Keratinocyte (primary cell): ENCODE data around the gene NBEAL2. TPM values are rescaled to one million over a fixed set of nuclear protein-coding genes. Genes with fewer than 3 reads are reported as not detected.
"Not testable (repeated sequence)": the region's sequence is repeated elsewhere in the genome, so short reads cannot be mapped to it uniquely, and the experiment has no call there.

Experiments used
- DNase-seq: peaks from one replicate; pipeline ENCODE4 v3.0.0-alpha.2; 2011; ENCODE audit warnings: low read depth, missing footprints, low spot score
- FAIRE-seq: peaks from 2 replicates; lab custom pipeline; 2011; peaks lifted over from hg19 to GRCh38; lab: Jason Lieb, UNC
- H2AFZ ChIP-seq: 2 replicates; pipeline ENCODE4 v1.6.0; 2012; ENCODE audit warnings: low read length, control low read depth, inconsistent platforms; ENCODE audit not compliant: control insufficient read depth
- H3K27ac ChIP-seq: 2 replicates; pipeline ENCODE4 v1.5.1; 2011; ENCODE audit warnings: low read length; ENCODE audit not compliant: control insufficient read depth, insufficient read depth
- H3K27me3 ChIP-seq: 3 replicates; pipeline ENCODE4 v1.6.0; 2011; ENCODE audit warnings: low read length; ENCODE audit not compliant: control insufficient read depth, insufficient read depth; ENCODE audit errors: extremely low read depth
- H3K36me3 ChIP-seq, 2 experiments: 2 replicates in 1 of 2; 3 replicates in 1 of 2; pipeline ENCODE4 v1.5.1; 2011; ENCODE audit warnings: low read length in 2 of 2, mild to moderate bottlenecking in 1 of 2; ENCODE audit not compliant: control insufficient read depth in 2 of 2, insufficient read depth in 2 of 2; ENCODE audit errors: extremely low read depth in 1 of 2
- H3K4me1 ChIP-seq: 3 replicates; pipeline ENCODE4 v1.5.1; 2011; ENCODE audit warnings: low read length; ENCODE audit not compliant: control insufficient read depth, insufficient read depth; ENCODE audit errors: extremely low read depth
- H3K4me2 ChIP-seq: 3 replicates; pipeline ENCODE4 v1.6.0; 2011; ENCODE audit warnings: low read depth, low read length; ENCODE audit not compliant: control insufficient read depth, insufficient read depth; ENCODE audit errors: extremely low read depth
- H3K4me3 ChIP-seq, 3 experiments: fragments of 200-600 bp in 1 of 3; sonication (generic) in 1 of 3; 2 replicates in 2 of 3; 3 replicates in 1 of 3; pipeline ENCODE4 v1.5.1; 2011 to 2016; ENCODE audit warnings: low read length in 3 of 3, mild to moderate bottlenecking in 3 of 3, control low read depth in 2 of 3, inconsistent platforms in 1 of 3, low read depth in 1 of 3, mixed read lengths in 1 of 3, mixed run types in 1 of 3, moderate library complexity in 1 of 3; ENCODE audit not compliant: control insufficient read depth in 2 of 3, insufficient read depth in 2 of 3; ENCODE audit errors: extremely low read depth in 1 of 3
- H3K79me2 ChIP-seq: 2 replicates; pipeline ENCODE4 v1.6.0; 2012; ENCODE audit warnings: low read length; ENCODE audit not compliant: control insufficient read depth, insufficient read depth
- H3K9ac ChIP-seq: 3 replicates; pipeline ENCODE4 v1.6.0; 2011; ENCODE audit warnings: low read length; ENCODE audit not compliant: control insufficient read depth, insufficient read depth; ENCODE audit errors: extremely low read depth
- H3K9me1 ChIP-seq: 3 replicates; pipeline ENCODE4 v1.6.0; 2011; ENCODE audit warnings: low read length; ENCODE audit not compliant: control insufficient read depth, insufficient read depth; ENCODE audit errors: extremely low read depth
- H3K9me3 ChIP-seq: 2 replicates; pipeline ENCODE4 v1.5.1; 2012; ENCODE audit warnings: low read depth, low read length; ENCODE audit not compliant: control insufficient read depth
- H4K20me1 ChIP-seq: 3 replicates; pipeline ENCODE4 v1.6.0; 2011; ENCODE audit warnings: low read length; ENCODE audit not compliant: control insufficient read depth, insufficient read depth; ENCODE audit errors: extremely low read depth
- EZH2 ChIP-seq: IDR thresholded peaks from one replicate; pipeline ENCODE4 v1.6.1; 2012; ENCODE audit warnings: inconsistent platforms, mild to moderate bottlenecking, low read length, moderate library complexity
- dilution Hi-C: fragments of 300-500 bp; cut with MboI; formaldehyde crosslinking; loops from one replicate; pipeline ENCODE4 v1.7.0; 2020; ENCODE audit warnings: low sequenced_read_pairs; ENCODE audit not compliant: extremely low pct_ligation_motif_present
- polyA plus RNA-seq, 5 experiments: library from polyadenylated mRNA; depleted of rRNA in 3 of 5; stranded (reverse) in 3 of 5; stranded (forward) in 1 of 5; unstranded in 1 of 5; fragments of >200 nt; gene quantifications; 1 replicate in 1 of 5; 2 replicates in 3 of 5; 3 replicates in 1 of 5; pipeline versions ENCODE4 v1.2.1 to v1.2.3, GENCODE V29; 2011 to 2012; ENCODE audit warnings: missing spikeins in 2 of 5, low read depth in 1 of 5, low replicate concordance in 1 of 5
- TF ChIP-seq, protein P1 (sequence below), 3 experiments: IDR thresholded peaks in 1 of 3; conservative IDR thresholded peaks in 1 of 3; optimal IDR thresholded peaks in 1 of 3; 2 replicates in 2 of 3; 3 replicates in 1 of 3; pipeline versions ENCODE3 to v1.5.1; 2011; ENCODE audit warnings: low read length in 3 of 3, mild to moderate bottlenecking in 3 of 3, moderate library complexity in 2 of 3, control low read depth in 1 of 3, inconsistent platforms in 1 of 3; ENCODE audit not compliant: insufficient read depth in 2 of 3; ENCODE audit errors: extremely low read depth in 1 of 3

The NBEAL2 gene
- polyA plus RNA-seq, 1 donor (not counting 4 experiments of a cell fraction or from before 2014, with no cell fraction given) = 22.8 TPM

DNA sequence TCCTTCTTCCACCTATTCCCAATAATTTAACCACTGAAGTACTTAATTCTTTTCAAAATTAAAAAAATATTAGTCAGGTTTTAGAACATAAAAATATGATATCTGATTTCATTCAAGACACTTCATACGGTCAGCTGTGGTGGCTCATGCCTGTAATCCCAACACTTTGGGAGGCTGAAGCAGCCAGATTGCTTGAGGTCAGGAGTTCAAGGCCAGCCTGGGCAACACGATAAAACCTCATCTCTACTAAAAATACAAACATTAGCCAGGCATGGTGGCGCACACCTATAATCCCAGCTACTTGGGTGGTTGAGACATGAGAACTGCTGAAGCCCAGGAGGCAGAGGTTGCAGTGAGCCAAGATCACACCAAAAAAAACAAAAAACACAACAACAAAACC lies 56.7 kb downstream of the NBEAL2 start:
- Histone ChIP-seq H3K4me2 (no peak overlapping the region), H3K36me3 (peaks cover 29% of the 10 kb centered on the region in 2 experiments), H3K9me1 (no peaks in the 10 kb centered on the region), H3K4me3 (no peak overlapping the region), H3K79me2 (peaks cover 2% of the 10 kb centered on the region), H3K9me3 (no peaks in the 10 kb centered on the region), H3K27me3 (no peaks in the 10 kb centered on the region), H3K4me1 (no peaks in the 10 kb centered on the region), H2AFZ (no peak overlapping the region), H3K27ac (no peak overlapping the region), H3K9ac (no peak overlapping the region), H4K20me1 (no peaks in the 10 kb centered on the region)
- dilution Hi-C loops = no loop called here
- DNase-seq = no peak
- TF ChIP-seq EZH2 = no peak
- TF ChIP-seq, protein P1, sequence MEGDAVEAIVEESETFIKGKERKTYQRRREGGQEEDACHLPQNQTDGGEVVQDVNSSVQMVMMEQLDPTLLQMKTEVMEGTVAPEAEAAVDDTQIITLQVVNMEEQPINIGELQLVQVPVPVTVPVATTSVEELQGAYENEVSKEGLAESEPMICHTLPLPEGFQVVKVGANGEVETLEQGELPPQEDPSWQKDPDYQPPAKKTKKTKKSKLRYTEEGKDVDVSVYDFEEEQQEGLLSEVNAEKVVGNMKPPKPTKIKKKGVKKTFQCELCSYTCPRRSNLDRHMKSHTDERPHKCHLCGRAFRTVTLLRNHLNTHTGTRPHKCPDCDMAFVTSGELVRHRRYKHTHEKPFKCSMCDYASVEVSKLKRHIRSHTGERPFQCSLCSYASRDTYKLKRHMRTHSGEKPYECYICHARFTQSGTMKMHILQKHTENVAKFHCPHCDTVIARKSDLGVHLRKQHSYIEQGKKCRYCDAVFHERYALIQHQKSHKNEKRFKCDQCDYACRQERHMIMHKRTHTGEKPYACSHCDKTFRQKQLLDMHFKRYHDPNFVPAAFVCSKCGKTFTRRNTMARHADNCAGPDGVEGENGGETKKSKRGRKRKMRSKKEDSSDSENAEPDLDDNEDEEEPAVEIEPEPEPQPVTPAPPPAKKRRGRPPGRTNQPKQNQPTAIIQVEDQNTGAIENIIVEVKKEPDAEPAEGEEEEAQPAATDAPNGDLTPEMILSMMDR (optimal IDR thresholded peaks at IDR 0.05 in 1 of 3, IDR thresholded peaks at IDR 0.05 in 1 of 3, conservative IDR thresholded peaks at IDR 0.05 in 1 of 3; ENCODE audit: extremely low read depth in 1 of 3, insufficient read depth in 2 of 3, low read length in 3 of 3) = no peak
- no peak for FAIRE-seq

DNA sequence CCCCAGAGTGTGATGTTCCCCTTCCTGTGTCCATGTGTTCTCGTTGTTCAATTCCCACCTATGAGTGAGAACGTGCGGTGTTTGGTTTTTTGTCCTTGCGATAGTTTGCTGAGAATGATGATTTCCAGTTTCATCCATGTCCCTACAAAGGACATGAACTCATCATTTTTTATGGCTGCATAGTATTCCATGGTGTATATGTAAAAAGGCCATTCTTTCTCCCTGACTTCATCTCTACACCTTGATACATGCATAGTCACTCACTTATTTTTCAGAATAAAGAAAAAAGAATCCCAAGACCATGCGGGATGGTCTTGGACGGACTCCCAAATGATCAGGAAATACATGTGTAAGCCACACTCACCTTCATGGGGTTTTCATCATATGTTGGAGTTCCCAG lies 57.8 kb downstream of the NBEAL2 start:
- H3K27me3 ChIP-seq, H3K4me2 ChIP-seq, H3K9ac ChIP-seq, H3K9me3 ChIP-seq, H3K4me1 ChIP-seq, dilution Hi-C loops, H2AFZ ChIP-seq, H4K20me1 ChIP-seq, H3K79me2 ChIP-seq, FAIRE-seq, H3K4me3 ChIP-seq, H3K9me1 ChIP-seq, H3K27ac ChIP-seq, DNase-seq: not testable (repeated sequence)
- peaks cover 30 to 31% of the 10 kb centered on the region in 2 experiments for H3K36me3 ChIP-seq

DNA sequence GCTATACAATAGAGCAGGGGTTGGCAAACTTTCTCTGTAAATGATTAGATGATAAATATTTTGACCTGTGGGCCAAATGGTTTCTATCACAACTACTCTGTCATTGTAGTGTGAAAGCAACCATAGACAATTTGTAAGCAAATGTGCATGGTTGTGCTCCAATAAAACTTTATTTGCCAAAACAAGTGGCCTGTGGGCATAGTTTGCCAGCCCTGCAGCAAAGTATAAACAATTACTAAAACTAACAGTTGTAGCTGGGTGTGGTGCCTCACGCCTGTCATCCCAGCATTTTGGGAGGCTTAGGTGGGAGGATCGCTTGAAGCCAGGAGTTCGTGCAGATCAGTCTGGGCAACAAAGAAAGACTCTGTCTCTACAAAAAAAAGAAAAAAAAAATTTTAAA lies 61.6 kb downstream of the NBEAL2 start:
- no peaks in the 10 kb centered on the region for H3K9me3 ChIP-seq
- peaks cover 18 to 19% of the 10 kb centered on the region in 2 experiments for H3K36me3 ChIP-seq
- no peak for FAIRE-seq
- H3K79me2 ChIP-seq = no peaks in the 10 kb centered on the region
- no peaks in the 10 kb centered on the region for H3K4me1 ChIP-seq
- no peak for DNase-seq
- dilution Hi-C loops = no loop called here
- H3K4me2 ChIP-seq = no peak overlapping the region
- TF ChIP-seq, protein P1 (optimal IDR thresholded peaks at IDR 0.05 in 1 of 3, IDR thresholded peaks at IDR 0.05 in 1 of 3, conservative IDR thresholded peaks at IDR 0.05 in 1 of 3; ENCODE audit: extremely low read depth in 1 of 3, insufficient read depth in 2 of 3, low read length in 3 of 3) = no peak
- no peak for TF ChIP-seq EZH2
- no peak overlapping the region for H3K27ac ChIP-seq
- no peak overlapping the region for H2AFZ ChIP-seq
- H3K9ac ChIP-seq = no peak overlapping the region
- no peak overlapping the region for H3K4me3 ChIP-seq
- no peaks in the 10 kb centered on the region for H3K27me3 ChIP-seq
- no peaks in the 10 kb centered on the region for H4K20me1 ChIP-seq
- no peaks in the 10 kb centered on the region for H3K9me1 ChIP-seq
